Brain microvascular endothelial cell (primary cell): ENCODE data around the gene FKBP11.
A peak's percentile ranks its signal among the peaks of the same experiment; 100 is the strongest.
"Not testable (repeated sequence)": the region's sequence is repeated elsewhere in the genome, so short reads cannot be mapped to it uniquely, and the experiment has no call there.

ENCODE experiments used
- DNase-seq: peaks from one replicate; pipeline ENCODE4 v3.0.0-alpha.2; 2020
- H3K27ac ChIP-seq: fragments of 250-450 bp; sonication (Bioruptor Pico); 2 replicates; pipeline ENCODE4 v1.5.1; 2020; ENCODE audit warnings: mild to moderate bottlenecking, moderate library complexity
- H3K27me3 ChIP-seq: fragments of 250-450 bp; sonication (Bioruptor Pico); replicated peaks from 2 replicates; pipeline ENCODE4 v1.5.1; 2020; ENCODE audit warnings: mild to moderate bottlenecking
- H3K36me3 ChIP-seq: fragments of 250-450 bp; sonication (Bioruptor Pico); replicated peaks from 2 replicates; pipeline ENCODE4 v1.5.1; 2020; ENCODE audit warnings: mild to moderate bottlenecking
- H3K4me3 ChIP-seq: 2 replicates; pipeline ENCODE4 v1.5.1; 2011; ENCODE audit warnings: low read depth, mild to moderate bottlenecking, control low read depth, low read length, moderate library complexity
- in situ Hi-C: cut with HindIII; loops from 2 replicates; pipeline ENCODE4 v1.10.0; 2017; ENCODE audit warnings: low sequenced_read_pairs, low pct_ligation_motif_present
- TF ChIP-seq, protein P1 (sequence below): IDR thresholded peaks from 2 replicates; pipeline ENCODE4 v1.5.1; 2011; ENCODE audit warnings: low read depth, mild to moderate bottlenecking, moderate library complexity, low read length, control low read depth, inconsistent platforms; ENCODE audit errors: missing control alignments

FKBP11 gene

DNA sequence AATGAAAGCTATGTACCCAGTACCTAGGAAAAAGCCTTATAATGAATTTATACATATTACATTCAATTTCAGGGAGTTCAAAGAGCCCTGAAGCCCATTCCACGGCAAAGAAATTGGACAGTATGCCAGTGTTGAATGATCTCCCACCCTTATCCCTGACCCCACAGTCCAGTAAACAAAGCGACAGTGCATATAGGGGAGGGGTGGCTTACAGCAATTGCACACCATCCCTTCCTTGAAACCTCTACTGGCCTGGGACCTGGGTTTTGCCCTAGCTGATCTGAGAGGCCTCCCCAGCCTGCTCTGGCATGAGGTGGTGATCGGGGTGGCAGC is 42.4 kb downstream of the FKBP11 start:
- TF ChIP-seq, protein P1, sequence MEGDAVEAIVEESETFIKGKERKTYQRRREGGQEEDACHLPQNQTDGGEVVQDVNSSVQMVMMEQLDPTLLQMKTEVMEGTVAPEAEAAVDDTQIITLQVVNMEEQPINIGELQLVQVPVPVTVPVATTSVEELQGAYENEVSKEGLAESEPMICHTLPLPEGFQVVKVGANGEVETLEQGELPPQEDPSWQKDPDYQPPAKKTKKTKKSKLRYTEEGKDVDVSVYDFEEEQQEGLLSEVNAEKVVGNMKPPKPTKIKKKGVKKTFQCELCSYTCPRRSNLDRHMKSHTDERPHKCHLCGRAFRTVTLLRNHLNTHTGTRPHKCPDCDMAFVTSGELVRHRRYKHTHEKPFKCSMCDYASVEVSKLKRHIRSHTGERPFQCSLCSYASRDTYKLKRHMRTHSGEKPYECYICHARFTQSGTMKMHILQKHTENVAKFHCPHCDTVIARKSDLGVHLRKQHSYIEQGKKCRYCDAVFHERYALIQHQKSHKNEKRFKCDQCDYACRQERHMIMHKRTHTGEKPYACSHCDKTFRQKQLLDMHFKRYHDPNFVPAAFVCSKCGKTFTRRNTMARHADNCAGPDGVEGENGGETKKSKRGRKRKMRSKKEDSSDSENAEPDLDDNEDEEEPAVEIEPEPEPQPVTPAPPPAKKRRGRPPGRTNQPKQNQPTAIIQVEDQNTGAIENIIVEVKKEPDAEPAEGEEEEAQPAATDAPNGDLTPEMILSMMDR: no peak
- Histone ChIP-seq H3K27me3 (no peaks in the 10 kb centered on the region), H3K27ac (peak overlapping the region; percentile 73), H3K36me3 (no peaks in the 10 kb centered on the region), H3K4me3 (no peak overlapping the region)
- no peak for DNase-seq
- in situ Hi-C loops: no loop called here

DNA sequence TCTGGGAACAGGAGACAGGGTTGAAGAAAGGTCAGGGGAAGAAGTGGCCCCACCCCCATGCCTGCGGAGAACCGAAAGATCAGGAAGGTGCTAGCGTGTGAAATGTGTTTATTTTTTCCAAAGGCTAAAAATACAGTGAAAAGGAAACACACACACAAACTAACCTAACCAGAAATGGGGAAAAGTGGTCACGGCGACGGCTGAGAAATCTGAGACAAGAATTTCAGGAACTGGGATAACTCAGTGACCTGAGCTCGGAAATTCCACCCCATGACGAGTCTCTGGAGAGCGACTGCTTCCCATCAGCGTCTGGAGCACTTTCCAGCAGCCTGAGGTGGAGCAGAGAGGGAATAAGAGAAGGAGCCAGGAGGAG is 43.0 kb downstream of the FKBP11 start:
- DNase-seq: peak; percentile 68
- in situ Hi-C loops: no loop called here
- Histone ChIP-seq H3K4me3 (peak overlapping the region; percentile 6), H3K27me3 (no peaks in the 10 kb centered on the region), H3K27ac (peak overlapping the region; percentile 73), H3K36me3 (no peaks in the 10 kb centered on the region)
- TF ChIP-seq, protein P1: no peak

DNA sequence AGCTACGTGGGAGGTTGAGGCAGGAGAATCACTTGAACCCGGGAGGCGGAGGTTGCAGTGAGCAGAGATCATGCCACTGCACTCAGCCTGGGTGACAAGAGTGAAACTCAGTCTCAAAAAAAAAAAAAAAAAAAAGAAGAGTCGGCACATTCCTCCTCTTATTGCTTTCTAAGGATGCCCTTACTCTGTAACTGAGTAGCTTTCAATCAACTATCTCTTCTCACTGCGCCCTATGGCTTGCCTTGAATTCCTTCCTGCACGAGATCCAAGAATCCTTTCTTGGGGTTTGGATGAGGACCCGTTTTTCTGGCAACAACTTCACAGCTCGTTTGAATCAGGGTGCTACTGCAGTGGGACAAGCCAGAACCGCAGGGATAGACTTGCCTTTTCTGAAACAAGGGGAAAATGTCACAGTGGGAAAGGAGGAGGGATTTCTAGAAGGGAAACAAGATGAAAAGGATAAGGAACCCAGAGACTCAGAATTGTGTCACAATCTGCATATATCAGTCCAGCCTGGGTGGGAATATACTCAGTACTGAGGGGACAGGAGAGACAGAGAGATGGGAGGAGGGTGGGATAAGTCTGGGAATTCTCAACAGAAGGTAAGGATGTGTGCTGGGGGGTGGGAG is 43.5 kb downstream of the FKBP11 start:
- in situ Hi-C loops: no loop called here
- peak overlapping the region; percentile 73 for H3K27ac ChIP-seq

DNA sequence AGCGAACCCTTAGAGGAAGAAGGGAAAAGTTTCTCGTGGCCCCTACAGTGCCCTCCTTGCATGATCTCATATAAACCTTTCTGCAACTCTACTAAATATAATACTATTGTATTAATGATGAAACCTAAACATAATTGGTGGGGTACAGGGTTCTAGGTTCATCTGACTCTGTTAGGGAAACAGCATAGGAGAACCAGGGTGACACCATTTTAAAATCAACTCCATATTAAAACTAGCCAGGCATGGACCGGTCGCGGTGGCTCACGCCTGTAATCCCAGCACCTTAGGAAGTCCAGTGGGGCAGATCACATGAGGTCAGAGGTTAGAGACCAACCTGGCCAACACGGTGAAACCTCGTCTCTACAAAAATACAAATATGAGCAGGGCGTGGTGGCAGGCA is 44.6 kb downstream of the FKBP11 start:
- no peaks in the 10 kb centered on the region for H3K27me3 ChIP-seq

More for the DNA sequence above, 43.5 kb downstream of the FKBP11 start:
- DNase-seq: no peak
- no peaks in the 10 kb centered on the region for H3K27me3 ChIP-seq
- TF ChIP-seq, protein P1: no peak
- H3K4me3 ChIP-seq: peak overlapping the region; percentile 6
- H3K36me3 ChIP-seq: no peaks in the 10 kb centered on the region

DNA sequence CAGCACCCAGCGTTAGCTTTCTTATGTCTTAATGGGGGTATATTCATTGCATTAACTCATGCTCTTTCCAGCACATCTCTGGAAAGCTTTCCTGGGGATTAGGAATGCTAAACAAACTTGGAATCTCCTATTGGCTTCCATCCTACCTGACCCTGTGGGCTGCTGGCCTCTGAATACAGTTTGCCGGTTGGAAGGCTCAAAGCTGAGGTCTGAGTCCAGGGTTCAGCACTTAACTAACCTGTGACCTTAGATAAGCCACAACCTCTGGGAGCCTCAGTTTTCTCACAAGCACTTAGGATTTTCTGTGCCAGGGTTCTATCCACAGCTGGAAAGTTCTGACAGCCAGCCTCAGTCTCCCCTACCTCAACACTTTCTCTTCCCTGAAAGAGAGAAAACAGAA is 46.7 kb downstream of the FKBP11 start:
- DNase-seq: no peak
- TF ChIP-seq, protein P1: no peak
- Histone ChIP-seq H3K4me3 (no peak overlapping the region), H3K27ac (no peak overlapping the region), H3K27me3 (no peaks in the 10 kb centered on the region), H3K36me3 (no peaks in the 10 kb centered on the region)
- in situ Hi-C loops: no loop called here

More for the DNA sequence above, 44.6 kb downstream of the FKBP11 start:
- TF ChIP-seq, protein P1: no peak
- no peak for DNase-seq
- no peak overlapping the region for H3K27ac ChIP-seq
- in situ Hi-C loops: no loop called here
- no peak overlapping the region for H3K4me3 ChIP-seq
- H3K36me3 ChIP-seq: no peaks in the 10 kb centered on the region

DNA sequence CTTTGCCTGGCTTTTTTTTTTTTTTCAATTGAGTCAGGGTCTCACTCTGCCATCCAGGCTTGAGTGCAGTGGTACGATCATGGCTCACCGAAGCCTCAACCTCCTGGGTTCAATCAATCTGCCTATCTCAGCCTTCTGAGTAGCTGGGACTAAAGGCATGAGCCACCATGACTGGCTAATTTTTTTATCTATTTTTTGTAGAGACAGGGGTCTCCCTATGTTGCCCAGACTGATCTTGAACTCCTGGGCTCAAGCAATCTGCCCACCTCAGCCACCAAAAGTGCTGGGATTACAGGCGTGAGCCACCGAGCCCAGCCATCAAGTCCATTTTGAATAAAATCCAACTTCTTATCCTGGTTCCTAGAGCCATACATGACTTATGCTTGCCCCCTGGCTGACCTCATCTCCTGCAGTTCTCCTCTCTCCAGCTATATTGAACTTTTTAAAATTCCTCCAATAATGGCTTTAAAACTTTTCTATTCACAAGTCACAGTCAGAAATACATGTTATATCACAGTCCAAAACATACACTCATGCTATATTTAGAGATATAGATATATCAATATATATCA is 49.3 kb downstream of the FKBP11 start:
- TF ChIP-seq, protein P1: no peak
- no peak overlapping the region for H3K4me3 ChIP-seq
- no peaks in the 10 kb centered on the region for H3K36me3 ChIP-seq
- no peaks in the 10 kb centered on the region for H3K27me3 ChIP-seq
- H3K27ac ChIP-seq: no peak overlapping the region
- DNase-seq: no peak
- in situ Hi-C loops: no loop called here

DNA sequence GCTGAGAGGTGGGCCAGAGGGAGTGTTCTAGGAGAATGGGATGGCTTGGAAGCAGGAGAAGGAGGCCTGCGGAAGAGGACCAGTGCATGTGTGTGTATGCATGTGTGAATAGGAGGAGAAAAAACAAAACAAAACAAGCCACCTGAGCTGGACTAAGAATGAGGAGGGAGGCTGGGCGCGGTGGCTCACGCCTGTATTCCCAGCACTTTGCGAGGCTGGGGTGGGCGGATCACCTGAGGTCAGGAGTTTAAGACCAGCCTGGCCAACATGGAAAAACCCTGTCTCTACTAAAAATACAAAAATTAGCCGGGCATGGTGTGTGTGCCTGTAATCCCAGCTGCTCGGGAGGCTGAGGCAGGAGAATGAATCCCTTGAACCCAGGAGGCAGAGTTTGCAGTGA is 51.8 kb downstream of the FKBP11 start:
- in situ Hi-C loops, H3K36me3 ChIP-seq, H3K4me3 ChIP-seq, DNase-seq, H3K27me3 ChIP-seq, H3K27ac ChIP-seq: not testable (repeated sequence)
